ENCODE data around the gene SLC12A5.

DNA sequence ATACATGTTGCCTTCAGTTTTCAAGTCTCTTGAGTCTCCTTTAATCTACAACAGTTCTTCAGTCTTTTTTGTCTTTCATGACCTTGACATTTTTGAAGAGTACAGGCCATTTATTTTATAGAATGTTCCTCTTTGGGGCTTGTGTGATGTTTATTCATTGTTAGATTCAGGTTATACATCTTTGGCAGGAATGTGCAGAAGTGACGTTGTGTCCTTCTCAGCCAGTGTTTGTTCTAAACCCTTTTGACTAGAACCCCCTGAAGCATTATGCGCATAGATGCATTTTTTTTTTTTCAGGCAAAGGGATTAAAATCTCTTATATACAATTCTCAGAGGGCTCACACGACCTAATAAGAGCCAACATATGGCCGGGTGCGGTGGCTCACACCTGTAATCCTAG is 72.0 kb downstream of the SLC12A5 start:
- TF ChIP-seq, protein P1, sequence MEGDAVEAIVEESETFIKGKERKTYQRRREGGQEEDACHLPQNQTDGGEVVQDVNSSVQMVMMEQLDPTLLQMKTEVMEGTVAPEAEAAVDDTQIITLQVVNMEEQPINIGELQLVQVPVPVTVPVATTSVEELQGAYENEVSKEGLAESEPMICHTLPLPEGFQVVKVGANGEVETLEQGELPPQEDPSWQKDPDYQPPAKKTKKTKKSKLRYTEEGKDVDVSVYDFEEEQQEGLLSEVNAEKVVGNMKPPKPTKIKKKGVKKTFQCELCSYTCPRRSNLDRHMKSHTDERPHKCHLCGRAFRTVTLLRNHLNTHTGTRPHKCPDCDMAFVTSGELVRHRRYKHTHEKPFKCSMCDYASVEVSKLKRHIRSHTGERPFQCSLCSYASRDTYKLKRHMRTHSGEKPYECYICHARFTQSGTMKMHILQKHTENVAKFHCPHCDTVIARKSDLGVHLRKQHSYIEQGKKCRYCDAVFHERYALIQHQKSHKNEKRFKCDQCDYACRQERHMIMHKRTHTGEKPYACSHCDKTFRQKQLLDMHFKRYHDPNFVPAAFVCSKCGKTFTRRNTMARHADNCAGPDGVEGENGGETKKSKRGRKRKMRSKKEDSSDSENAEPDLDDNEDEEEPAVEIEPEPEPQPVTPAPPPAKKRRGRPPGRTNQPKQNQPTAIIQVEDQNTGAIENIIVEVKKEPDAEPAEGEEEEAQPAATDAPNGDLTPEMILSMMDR (IDR thresholded peaks at IDR 0.05; ENCODE audit: low read depth, low read length, poor library complexity, severe bottlenecking): no peak
- no peak for TF ChIP-seq EZH2phosphoT487 (IDR thresholded peaks at IDR 0.05; ENCODE audit: borderline replicate concordance, low read length)
